GM18909 (cell line): ENCODE data around the gene SLC16A3.
"Not testable (repeated sequence)": the region's sequence is repeated elsewhere in the genome, so short reads cannot be mapped to it uniquely, and the experiment has no call there.

Experiments
- ATAC-seq: cut with Tn5 transposase; IDR thresholded peaks from one replicate; pipeline ENCODE4 v1.9.1; 2021; ENCODE audit warnings: mild to moderate bottlenecking; ENCODE audit not compliant: unreplicated experiment, poor library complexity

Gene SLC16A3

DNA sequence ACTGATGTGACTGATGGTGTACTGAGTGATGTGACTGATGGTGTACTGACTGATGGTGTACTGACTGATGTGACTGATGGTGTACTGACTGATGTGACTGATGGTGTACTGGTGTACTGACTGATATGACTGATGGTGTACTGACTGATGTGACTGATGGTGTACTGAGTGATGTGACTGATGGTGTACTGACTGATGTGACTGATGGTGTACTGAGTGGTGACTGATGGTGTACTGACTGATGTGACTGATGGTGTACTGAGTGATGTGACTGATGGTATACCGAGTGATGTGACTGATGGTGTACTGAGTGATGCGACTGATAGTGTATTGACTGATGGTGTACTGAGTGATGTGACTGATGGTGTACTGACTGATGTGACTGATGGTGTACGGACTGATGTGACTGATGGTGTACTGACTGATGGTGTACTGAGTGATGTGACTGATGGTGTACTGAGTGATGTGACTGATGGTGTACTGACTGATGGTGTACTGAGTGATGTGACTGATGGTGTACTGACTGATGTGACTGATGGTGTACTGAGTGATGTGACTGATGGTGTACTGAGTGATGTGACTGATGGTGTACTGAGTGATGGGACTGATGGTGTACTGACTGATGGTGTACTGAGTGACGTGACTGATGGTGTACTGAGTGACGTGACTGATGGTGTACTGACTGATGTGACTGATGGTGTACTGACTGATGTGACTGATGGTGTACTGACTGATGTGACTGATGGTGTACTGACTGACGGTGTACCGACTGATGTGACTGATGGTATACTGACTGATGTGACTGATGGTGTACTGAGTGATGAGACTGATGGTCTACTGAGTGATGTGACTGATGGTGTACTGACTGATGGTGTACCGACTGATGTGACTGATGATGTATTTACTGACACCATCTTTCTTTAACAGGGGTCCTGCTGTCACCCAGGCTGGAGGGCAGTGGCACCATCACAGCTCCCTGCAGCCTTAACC is 31.4 kb downstream of the SLC16A3 start:
- not testable (repeated sequence) for ATAC-seq

DNA sequence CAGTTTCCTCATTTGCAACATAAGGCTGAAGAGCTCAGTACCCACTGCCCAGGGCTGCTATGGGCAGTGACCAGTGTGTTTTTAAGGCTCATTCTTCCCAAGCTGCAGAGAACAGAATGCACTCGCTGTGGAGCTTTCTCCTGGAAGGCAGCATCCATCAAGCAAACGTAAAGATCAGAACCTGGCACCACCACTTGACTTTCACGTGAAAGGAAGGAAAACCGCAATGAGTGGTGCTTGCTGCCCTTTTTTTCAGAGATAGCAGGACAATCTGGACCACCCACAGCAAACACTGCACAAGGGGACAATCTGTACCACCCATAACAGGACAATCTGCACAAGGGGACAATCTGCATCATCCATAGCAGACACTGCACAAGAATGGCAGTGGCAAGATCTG is 33.5 kb downstream of the SLC16A3 start:
- no peak for ATAC-seq

DNA sequence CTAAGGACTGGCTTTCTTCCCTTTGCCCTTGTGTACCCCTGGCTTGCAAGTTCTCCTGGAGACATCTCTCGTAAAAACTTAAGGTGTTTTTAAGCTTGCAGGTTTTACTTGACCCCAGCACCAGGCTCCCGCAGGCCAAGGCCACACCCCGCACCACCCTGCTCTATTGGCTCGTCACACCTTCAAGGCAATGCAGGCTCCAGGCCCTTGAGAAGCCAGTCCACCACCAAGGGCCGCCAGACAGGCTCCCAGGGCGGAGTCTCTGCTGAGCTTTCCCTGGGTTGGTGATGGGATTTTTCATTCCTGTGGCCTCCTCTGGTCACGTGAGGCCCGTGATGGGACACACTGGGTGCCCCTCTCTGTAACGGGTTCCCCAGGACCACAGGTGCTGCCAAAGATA is 34.8 kb downstream of the SLC16A3 start:
- ATAC-seq: no peak

DNA sequence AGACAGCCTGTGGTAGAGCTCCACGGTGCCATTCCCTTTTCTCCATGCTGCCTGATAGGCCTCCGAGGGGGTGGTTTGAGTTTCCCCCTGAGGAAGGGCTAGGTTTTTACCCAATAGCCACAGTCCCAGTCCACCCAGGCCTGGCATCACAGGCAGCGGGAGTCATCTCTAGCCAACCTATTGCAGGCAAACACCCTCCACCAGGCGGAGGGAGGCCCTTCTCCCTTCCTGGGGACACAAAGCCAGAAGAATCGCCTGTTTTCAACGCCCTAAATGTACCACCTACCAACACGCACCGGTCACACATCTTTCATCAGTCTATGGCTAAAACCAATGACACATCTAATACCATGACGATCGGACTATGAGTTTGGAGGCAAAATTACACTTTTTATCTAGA is 37.3 kb downstream of the SLC16A3 start:
- no peak for ATAC-seq

DNA sequence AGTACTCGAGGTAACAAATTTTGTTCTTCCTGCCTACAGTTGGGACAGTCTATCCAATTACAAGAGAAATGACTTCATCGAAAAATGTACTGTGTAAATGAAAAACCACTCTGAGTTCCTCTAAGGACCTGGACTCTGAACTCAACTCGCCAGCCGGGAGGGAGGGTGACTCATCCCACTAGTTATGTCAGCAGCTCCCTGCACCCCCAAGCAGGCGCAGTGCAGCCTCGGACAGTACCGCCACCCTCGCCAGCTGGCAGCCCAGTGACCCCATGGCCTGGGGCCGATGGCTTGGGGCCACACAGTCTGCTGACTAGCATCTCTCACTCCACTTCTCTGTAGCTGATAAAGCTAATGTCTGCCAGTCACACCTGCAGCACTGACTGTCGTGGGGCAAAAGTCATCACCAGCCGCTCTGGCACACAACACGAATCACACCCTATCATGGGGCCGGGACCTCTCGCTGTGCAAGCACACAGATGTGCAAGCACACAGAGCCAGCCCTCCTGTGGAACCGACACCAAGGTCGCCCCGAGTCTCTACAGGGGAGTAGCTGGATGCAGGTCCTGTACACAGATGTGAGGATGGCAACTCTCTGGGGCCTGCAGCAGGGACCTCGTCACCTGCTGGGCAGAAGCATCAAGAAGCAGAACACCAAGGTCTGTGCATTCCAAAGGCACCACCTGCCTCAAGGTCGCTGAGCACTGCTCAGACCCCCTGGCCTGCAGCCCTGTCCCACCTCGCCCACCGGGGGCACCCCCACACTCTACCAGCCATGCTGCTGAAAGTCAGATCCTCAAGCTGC is 38.9 kb downstream of the SLC16A3 start:
- no peak for ATAC-seq

DNA sequence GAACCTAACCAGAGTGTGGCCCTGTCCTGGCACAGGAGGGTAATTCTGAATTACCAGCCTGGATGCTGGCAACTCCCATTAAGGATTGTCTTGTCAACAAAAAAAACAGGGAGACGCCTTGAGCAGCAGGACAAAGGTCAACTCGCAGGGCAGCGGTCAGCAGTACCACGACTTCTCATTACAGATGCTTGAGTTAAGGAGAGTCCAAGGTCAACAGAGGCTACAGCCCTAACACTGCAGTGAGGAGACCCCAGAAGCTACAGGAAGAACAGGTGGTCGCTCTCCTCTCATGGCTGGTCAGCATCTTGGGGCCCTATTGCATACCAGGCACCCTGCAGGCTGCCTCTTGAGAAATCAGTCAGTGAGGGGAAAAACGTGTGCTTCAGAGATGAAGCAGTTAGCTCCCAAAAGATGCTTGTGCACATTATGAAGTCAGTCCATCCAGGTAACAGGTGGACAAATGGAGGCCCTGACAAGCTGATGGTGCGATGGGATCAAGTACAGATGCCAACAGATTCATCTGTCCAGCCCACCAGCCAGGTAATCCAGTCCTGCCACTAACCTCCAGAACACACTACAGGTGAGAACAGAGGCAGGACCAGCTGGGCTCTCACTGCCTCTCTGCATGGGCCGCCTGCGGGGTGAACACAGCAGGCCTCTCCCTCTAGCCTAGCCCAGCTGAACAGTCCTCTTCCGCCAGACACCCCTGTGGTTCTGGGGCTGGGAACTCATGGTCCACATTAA is 40.5 kb downstream of the SLC16A3 start:
- no peak for ATAC-seq

DNA sequence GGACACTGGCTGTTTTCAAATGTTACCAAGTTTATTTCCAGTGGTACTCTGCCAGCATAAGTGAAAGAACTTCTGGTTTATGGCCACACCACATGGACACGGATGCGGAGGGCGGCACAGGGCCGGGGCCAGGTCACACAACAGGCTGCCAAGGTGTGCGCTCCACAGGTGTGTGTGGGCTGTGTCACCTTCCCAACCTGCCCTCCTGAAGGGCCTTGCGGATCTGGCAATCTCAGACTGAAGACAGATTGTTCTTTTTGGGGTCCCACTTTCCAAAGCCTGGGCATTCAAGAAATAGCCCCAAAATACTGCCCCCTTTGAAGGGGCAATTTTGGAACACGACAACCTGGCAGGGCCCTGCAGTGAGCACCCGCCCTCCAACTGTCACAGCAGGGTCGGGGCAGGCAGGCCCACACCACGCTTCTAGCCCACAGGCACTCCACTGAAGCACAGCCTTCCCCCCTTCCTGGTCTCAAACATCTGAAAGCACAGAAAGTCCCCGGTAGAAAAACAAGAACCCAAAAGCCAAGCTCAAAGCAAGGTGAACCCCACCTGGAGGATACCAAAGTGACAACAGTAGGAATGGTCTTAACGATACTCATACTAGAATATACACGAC is 41.1 kb downstream of the SLC16A3 start:
- ATAC-seq: no peak

DNA sequence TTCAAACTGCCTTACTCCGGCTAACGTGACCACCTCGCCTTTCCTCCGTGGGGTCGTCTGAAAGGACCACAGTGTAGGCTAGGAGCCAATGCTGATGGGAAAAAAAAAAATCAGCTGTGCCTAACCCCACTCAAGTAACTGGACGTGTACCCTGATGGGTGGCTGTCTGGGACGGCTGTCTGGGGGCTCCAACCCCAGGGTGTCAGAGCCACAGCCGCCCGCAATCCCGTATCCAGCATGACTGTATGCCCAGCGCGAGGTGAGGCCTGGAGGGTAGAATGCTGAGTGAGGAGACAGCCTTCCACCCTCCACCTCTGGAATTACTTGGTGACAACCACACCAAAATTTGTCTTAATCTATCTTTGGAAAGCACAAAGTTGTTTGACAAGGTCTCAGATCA is 41.8 kb downstream of the SLC16A3 start:
- no peak for ATAC-seq

DNA sequence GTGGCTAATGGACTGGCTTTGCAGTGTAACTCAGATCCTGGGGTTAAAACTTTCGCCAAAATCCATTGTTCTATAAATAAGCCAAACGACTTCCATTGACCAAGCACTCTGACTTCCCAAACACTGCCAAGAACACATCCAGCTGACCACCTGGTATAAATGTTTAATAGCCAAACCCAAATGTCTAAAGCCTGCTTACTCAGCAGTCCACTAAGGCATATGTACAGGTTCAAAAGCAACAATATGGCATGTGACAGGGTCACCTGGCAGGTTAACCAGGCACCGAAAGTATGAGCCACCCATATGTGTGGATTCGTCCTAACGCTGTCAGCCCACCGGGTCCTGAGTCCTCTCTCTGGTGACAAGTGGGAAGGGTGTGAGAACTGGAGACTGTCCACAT is 42.6 kb downstream of the SLC16A3 start:
- no peak for ATAC-seq

DNA sequence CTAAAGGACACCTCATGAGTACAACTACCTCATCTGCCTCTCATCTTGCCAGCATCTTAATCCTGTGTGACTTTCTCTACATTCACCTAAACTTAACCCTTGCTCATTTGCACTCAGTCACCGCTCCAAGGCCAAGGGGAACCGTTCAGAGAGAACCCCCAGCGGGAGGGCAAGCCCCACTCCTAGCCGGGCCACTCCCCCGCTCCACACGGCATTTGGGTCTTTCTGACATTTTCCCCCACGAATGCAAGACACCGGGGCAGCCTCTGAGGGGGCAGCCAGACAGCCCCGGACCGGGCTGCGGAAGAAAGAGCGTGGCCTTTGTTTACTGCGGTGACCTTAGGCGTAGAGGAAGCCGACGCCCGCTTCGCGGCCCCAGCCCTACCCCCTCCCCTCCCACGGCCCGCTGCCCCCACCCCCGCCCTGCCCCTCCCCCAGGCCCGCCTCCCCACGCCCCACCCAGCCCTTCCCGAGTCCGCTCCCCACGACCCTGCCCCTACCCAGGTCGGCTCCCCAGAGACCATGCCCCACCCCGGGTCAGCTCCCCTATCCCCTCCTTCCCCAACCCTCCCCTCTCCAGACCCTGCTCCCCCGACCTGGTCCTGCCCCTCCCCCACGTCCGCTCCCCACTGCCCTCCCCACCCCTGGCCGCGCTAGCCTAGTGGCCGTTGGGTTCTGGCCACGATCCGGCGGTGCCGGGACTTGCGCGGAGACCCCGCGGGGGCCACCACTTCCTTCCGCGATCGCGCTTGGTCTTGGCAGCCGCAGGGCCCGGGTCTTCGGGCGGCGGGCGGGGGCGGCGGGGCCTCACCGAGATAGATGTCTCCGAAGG is 43.9 kb downstream of the SLC16A3 start:
- peak; percentile 19 for ATAC-seq

DNA sequence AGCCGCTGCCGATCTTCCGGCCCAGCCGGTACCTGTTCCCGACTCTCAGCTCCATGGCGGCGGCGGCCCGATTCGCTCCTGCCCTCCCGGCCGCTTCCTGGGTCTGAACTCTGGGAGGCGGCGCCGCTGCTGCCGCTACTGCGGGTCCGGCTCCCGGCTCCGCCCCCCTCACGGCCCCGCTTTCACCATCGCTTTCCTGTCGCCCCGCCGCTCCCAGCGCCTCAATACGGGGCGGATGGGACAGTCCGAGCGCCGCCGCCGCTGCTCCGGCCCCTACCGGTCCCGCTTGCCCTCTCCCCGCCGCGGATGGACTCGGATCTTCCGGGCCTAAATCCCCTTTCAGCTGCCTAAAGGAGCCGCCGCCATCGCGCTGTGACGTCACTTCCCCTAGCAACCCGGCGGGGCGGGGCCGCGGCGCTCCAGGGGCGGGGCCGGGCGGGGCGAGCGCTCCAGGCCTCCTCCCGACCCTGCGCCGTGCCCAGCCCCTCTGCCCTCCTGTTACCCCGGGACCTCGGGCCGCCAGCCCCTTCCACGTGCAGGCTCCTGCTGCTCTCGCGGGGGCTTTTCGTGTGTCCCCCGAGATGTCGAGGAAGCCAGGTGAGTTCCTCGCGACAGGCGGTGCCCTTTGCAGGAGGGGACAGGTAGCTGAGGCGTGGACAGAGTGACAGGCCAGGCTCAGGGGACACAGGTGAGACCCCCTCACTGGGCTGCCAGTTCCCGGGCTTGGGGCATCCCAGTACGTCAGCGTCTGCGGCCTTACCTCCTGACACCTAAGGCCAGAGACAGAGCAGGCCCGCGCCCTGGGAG is 44.7 kb downstream of the SLC16A3 start, which contains the start of gene CSNK1D:
TSS of gene CSNK1D (minus strand) at position 374 of the 807 bp plus-strand sequence. CDS start at position 55, 319 bp downstream.
- ATAC-seq: peak; percentile 71

DNA sequence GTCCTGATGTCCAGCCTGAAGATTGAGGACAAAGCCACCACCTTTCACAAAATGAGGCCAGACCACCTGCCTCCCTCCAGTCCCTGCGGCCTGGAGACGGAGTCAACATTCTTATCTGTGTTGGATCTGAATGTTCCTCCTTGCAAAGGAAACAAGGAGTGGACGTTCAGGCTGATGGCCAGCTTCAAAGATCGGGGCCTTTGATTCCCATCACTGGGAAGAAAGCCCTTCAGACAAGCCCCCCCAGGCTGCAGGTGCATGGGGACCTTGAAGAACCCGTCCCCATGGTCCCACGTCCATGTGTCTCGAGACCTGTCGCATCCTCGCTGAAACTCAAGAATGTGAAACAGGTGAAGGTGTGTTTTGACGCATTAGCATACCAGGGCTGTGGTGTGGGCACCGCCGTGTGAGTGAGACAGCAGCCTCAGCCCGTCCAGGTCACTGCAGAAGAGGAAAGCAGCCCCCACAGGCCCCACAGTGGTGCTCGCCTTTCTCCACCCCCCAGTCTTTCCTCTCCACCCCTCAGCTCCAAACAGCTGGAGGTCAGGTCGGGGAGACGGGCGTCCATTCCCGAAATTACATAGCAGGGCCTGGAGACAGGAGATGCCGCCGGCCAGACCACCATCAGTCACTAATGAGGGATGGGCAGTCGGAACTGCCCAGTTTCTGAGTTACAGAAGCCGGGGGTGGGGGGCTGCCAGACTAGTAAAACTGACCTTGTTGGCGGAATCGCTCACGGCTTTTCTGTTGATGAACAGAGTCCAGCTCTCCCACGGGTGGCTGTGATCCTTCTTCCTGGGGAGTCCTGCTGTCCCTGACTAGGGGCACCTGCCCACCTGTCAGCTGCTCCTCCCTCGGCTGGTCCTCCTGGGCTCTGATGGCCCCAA is 45.5 kb downstream of the SLC16A3 start:
- no peak for ATAC-seq

DNA sequence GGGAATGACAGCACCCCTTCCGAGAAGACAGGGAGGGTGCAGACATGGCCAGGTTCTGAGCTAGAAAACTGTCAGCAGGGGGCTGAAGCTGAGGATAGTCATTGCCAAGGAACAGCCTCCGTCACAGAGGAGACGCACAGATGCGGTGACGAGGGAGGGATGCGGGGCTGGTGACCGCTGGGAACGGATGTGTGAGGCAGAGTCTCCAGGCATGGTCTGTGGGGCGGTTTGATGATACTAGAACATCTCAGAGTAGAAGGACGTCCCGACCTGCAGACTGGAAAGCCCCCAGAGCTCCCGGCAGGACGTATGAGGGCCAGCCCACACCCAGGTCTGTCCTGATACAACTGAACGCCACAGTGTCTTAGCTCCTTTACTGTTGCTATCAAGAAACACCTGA is 46.5 kb downstream of the SLC16A3 start:
- ATAC-seq: no peak

DNA sequence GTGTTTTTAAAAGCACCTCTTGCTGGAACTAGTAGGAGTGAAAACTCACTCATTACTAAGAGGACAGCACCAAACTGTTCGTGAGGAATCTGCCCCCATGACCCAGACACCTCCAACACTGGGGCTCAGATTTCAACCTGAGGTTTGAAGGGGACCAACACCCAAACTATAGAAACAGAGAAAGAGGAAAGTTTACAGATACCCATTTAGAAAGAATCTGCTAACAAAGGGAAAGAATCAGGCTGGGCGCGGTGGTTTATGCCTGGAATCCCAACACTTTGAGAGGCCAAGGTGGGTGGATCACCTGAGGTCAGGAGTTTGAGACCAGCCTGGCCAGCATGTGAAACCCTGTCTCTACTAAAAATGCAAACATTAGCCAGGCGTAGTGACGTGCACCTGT is 48.1 kb downstream of the SLC16A3 start:
- ATAC-seq: no peak

DNA sequence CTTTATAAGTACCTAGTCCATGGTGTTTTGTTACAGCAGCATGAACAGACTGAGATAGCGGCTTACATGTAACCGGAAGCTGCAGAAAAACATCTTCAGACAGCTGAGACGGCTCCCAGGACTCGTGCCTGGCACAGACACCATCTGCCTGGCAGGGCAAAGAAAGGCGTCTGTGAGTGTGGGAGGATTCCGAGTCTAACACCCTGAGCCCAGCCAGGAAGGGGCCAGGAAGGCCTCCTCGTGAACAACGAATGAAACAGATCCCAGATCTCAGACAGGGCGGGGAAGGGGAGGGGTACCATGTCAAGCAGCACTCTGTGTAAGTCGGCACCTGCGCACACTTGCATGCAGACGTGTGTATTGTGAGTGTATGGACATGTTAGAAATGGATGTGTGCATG is 49.0 kb downstream of the SLC16A3 start:
- ATAC-seq: no peak

DNA sequence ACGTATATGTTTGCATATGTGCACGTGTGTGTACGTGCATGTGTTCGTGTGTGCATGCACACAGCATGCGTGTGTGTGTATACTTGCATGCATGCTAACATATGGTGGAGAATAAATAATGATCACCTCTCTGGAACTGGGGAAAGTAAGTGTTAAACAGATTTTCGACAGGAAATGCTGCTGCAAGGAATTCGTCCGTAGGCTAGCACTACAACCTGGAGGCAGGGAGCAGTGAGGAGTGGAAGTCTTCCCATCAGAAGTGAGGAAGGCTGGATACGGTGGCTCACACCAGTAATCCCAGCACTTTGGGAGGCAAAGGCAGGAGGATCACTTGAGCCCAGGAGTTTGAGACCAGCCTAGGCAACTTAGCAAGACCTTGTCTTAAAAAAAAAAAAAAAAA is 49.5 kb downstream of the SLC16A3 start:
- ATAC-seq: no peak

DNA sequence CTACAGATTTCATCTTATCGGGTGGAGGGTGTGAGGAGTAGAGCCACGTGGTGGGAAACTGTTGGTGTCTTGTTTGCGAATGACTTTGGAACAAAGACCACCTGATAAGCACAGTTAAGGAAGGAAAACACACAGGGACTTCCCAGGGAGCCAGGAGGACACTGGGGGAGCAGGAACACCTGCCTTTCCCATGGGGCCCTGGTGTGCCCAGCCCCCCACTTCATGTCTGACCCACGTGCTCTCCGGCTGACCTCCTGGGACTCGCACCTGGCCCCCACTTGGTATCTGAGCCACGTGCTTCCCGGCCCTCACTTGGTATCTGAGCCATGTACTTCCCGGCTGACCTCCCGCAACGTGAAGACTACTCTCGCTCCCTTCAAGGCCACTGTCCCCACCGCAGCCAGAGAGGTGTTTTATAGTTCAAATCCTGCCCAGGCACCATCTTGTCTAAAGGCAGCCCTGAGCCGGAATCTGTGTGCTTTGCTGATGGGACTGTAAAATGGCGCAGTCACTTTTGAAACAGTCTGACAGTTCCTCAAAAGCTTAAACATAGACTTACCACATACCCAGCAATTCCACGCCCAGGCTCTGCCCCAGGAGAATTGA is 50.0 kb downstream of the SLC16A3 start:
- ATAC-seq: no peak
